ENCODE data around the gene CDK16. TPM values are rescaled to one million over a fixed set of nuclear protein-coding genes. Genes with fewer than 3 reads are reported as not detected.

The CDK16 gene
- polyA plus RNA-seq, 1 donor (not counting 4 experiments of a cell fraction or from before 2014, with no cell fraction given) = 79.3 TPM

- Histone ChIP-seq H3K9me3 (ENCODE audit: control insufficient read depth, low read depth, low read length) (no peaks in the 10 kb centered on the region), H3K36me3 (ENCODE audit: control insufficient read depth in 2 of 2, extremely low read depth in 1 of 2, insufficient read depth in 2 of 2, low read length in 2 of 2) (peaks cover 17 to 28% of the 10 kb centered on the region in 2 experiments), H3K27me3 (ENCODE audit: control insufficient read depth, extremely low read depth, insufficient read depth, low read length) (no peaks in the 10 kb centered on the region), H3K4me2 (ENCODE audit: control insufficient read depth, extremely low read depth, insufficient read depth, low read depth, low read length) (no peak overlapping the region), H3K9ac (ENCODE audit: control insufficient read depth, extremely low read depth, insufficient read depth, low read length) (no peak overlapping the region), H3K4me1 (ENCODE audit: control insufficient read depth, extremely low read depth, insufficient read depth, low read length) (peaks cover 5% of the 10 kb centered on the region), H3K9me1 (ENCODE audit: control insufficient read depth, extremely low read depth, insufficient read depth, low read length) (no peaks in the 10 kb centered on the region), H3K27ac (ENCODE audit: control insufficient read depth, insufficient read depth, low read length) (no peak overlapping the region), H4K20me1 (ENCODE audit: control insufficient read depth, extremely low read depth, insufficient read depth, low read length) (no peaks in the 10 kb centered on the region), H3K79me2 (ENCODE audit: control insufficient read depth, insufficient read depth, low read length) (peaks cover 6% of the 10 kb centered on the region), H2AFZ (ENCODE audit: control insufficient read depth, low read length) (no peak overlapping the region), H3K4me3 (ENCODE audit: control insufficient read depth in 2 of 3, extremely low read depth in 1 of 3, insufficient read depth in 2 of 3, low read depth in 1 of 3, low read length in 3 of 3) (no peak overlapping the region)
- DNase-seq (ENCODE audit: low read depth, low spot score) (no peak), FAIRE-seq (no peak)
- no peak for TF ChIP-seq EZH2 (IDR thresholded peaks at IDR 0.05; ENCODE audit: low read length)
- no peak for TF ChIP-seq CTCF (optimal IDR thresholded peaks at IDR 0.05 in 1 of 3, IDR thresholded peaks at IDR 0.05 in 1 of 3, conservative IDR thresholded peaks at IDR 0.05 in 1 of 3; ENCODE audit: extremely low read depth in 1 of 3, insufficient read depth in 2 of 3, low read length in 3 of 3)
- dilution Hi-C loops (cut with MboI; ENCODE audit: extremely low pct_ligation_motif_present, low sequenced_read_pairs) = no loop called here
These were observed 11.8 kb downstream of the CDK16 start for GRCh38 chrX:47230136-47230868.

GRCh38 chrX:47231167-47231566, 12.7 kb downstream of the CDK16 start:
- TF ChIP-seq EZH2 (IDR thresholded peaks at IDR 0.05; ENCODE audit: low read length) (no peak), CTCF (optimal IDR thresholded peaks at IDR 0.05 in 1 of 3, IDR thresholded peaks at IDR 0.05 in 1 of 3, conservative IDR thresholded peaks at IDR 0.05 in 1 of 3; ENCODE audit: extremely low read depth in 1 of 3, insufficient read depth in 2 of 3, low read length in 3 of 3) (no peak)
- dilution Hi-C loops (cut with MboI; ENCODE audit: extremely low pct_ligation_motif_present, low sequenced_read_pairs) = no loop called here
- no peaks in the 10 kb centered on the region for H3K9me3 ChIP-seq (ENCODE audit: control insufficient read depth, low read depth, low read length)
- no peaks in the 10 kb centered on the region for H3K9me1 ChIP-seq (ENCODE audit: control insufficient read depth, extremely low read depth, insufficient read depth, low read length)
- peaks cover 5% of the 10 kb centered on the region for H3K4me1 ChIP-seq (ENCODE audit: control insufficient read depth, extremely low read depth, insufficient read depth, low read length)
- no peaks in the 10 kb centered on the region for H3K27me3 ChIP-seq (ENCODE audit: control insufficient read depth, extremely low read depth, insufficient read depth, low read length)
- no peak overlapping the region for H3K9ac ChIP-seq (ENCODE audit: control insufficient read depth, extremely low read depth, insufficient read depth, low read length)
- no peak overlapping the region for H3K4me2 ChIP-seq (ENCODE audit: control insufficient read depth, extremely low read depth, insufficient read depth, low read depth, low read length)
- FAIRE-seq (no peak), DNase-seq (ENCODE audit: low read depth, low spot score) (no peak)
- H4K20me1 ChIP-seq (ENCODE audit: control insufficient read depth, extremely low read depth, insufficient read depth, low read length) = no peaks in the 10 kb centered on the region
- H2AFZ ChIP-seq (ENCODE audit: control insufficient read depth, low read length) = no peak overlapping the region
- H3K36me3 ChIP-seq (ENCODE audit: control insufficient read depth in 2 of 2, extremely low read depth in 1 of 2, insufficient read depth in 2 of 2, low read length in 2 of 2) = peaks cover 10 to 19% of the 10 kb centered on the region in 2 experiments
- H3K27ac ChIP-seq (ENCODE audit: control insufficient read depth, insufficient read depth, low read length) = no peak overlapping the region
- H3K79me2 ChIP-seq (ENCODE audit: control insufficient read depth, insufficient read depth, low read length) = peaks cover 10% of the 10 kb centered on the region
- H3K4me3 ChIP-seq (ENCODE audit: control insufficient read depth in 2 of 3, extremely low read depth in 1 of 3, insufficient read depth in 2 of 3, low read depth in 1 of 3, low read length in 3 of 3) = no peak overlapping the region

All from keratinocyte (primary cell).